GM12878 (cell line): ENCODE results near the gene TTC17. TPM values are rescaled to one million over a fixed set of nuclear protein-coding genes. Genes with fewer than 3 reads are reported as not detected.

Experiments
- ATAC-seq: fragments of 200-7000 bp; cut with Tn5 transposase; 3 replicates; pipeline ENCODE4 v1.9.1; 2020; ENCODE audit warnings: mild to moderate bottlenecking, moderate library complexity
- BruUV-seq: library from RNA; stranded (reverse); fragments of 400-500 nt; replicated peaks from 2 replicates; lab custom pipeline; 2021; lab: Mats Ljungman, UMichigan
- CTCF ChIA-PET: fragments of 300-600 bp; sonication (Branson Sonifier 250); formaldehyde crosslinking; extraction: SDS; loops from one replicate; lab custom pipeline; 2021; ENCODE audit warnings: inconsistent platforms; lab: Yijun Ruan, JAX
- POLR2A ChIA-PET: fragments of 350-600 bp; formaldehyde crosslinking; extraction: SDS; loops from one replicate; lab custom pipeline; 2021; ENCODE audit warnings: inconsistent platforms; lab: Charles Lee
- RAD21 ChIA-PET: fragments of 300-600 bp; sonication (Branson Sonifier 250); formaldehyde crosslinking; loops from one replicate; lab custom pipeline; 2023; ENCODE audit warnings: antibody characterized with exemption; ENCODE audit not compliant: unreplicated experiment; lab: Charles Lee
- SMC1A ChIA-PET: fragments of 300-600 bp; sonication (Branson Sonifier 250); formaldehyde crosslinking; loops from one replicate; lab custom pipeline; 2023; ENCODE audit not compliant: unreplicated experiment, uncharacterized antibody; lab: Charles Lee
- DNase-seq: peaks from one replicate; pipeline ENCODE4 v3.0.0-alpha.2; 2011; ENCODE audit warnings: low read depth, low spot score
- FAIRE-seq: peaks from 3 replicates; lab custom pipeline; 2011; peaks lifted over from hg19 to GRCh38; lab: Jason Lieb, UNC
- H2AFZ ChIP-seq: 2 replicates; pipeline ENCODE4 v1.6.0; 2011; ENCODE audit warnings: low read depth, low read length, control low read depth; ENCODE audit not compliant: control insufficient read depth
- H3K27ac ChIP-seq: 2 replicates; pipeline ENCODE4 v1.5.1; 2011; ENCODE audit warnings: control low read depth; ENCODE audit not compliant: control insufficient read depth, insufficient read depth
- H3K27me3 ChIP-seq, 2 experiments: replicated peaks in 1 of 2; 2 replicates each; pipeline versions ENCODE4 v1.6.0 to v1.6.1; 2011; ENCODE audit warnings: low read length in 1 of 2; ENCODE audit not compliant: control insufficient read depth in 2 of 2, insufficient read depth in 2 of 2
- H3K36me3 ChIP-seq, 2 experiments: 2 replicates each; pipeline ENCODE4 v1.5.1; 2011; ENCODE audit warnings: low read length in 1 of 2; ENCODE audit not compliant: control insufficient read depth in 2 of 2, insufficient read depth in 2 of 2
- H3K4me1 ChIP-seq: 2 replicates; pipeline ENCODE4 v1.6.1; 2011; ENCODE audit warnings: mild to moderate bottlenecking, low read length, moderate library complexity, mixed read lengths; ENCODE audit not compliant: control insufficient read depth, insufficient read depth
- H3K4me2 ChIP-seq: 2 replicates; pipeline ENCODE4 v1.6.0; 2011; ENCODE audit warnings: control low read depth; ENCODE audit not compliant: control insufficient read depth, insufficient read depth
- H3K4me3 ChIP-seq: fragments of 200-600 bp; sonication (generic); 2 replicates; pipeline ENCODE4 v1.5.1; 2016
- H3K79me2 ChIP-seq: 2 replicates; pipeline ENCODE4 v1.6.0; 2011; ENCODE audit warnings: low read length; ENCODE audit not compliant: control insufficient read depth, insufficient read depth
- H3K9ac ChIP-seq: 2 replicates; pipeline ENCODE4 v1.8.0; 2011; ENCODE audit warnings: low read length, control low read depth, mixed read lengths; ENCODE audit not compliant: control insufficient read depth, insufficient read depth
- H3K9me3 ChIP-seq: replicated peaks from 3 replicates; pipeline ENCODE4 v1.5.1; 2011; ENCODE audit warnings: mild to moderate bottlenecking, low read length; ENCODE audit not compliant: control insufficient read depth, insufficient read depth
- H4K20me1 ChIP-seq: 2 replicates; pipeline ENCODE4 v1.6.0; 2011; ENCODE audit not compliant: control insufficient read depth, insufficient read depth
- ASH2L ChIP-seq: fragments of 300-600, 200-600 bp; sonication (generic); IDR thresholded peaks from 2 replicates; pipeline ENCODE4 v1.6.1; 2017; ENCODE audit warnings: low read depth, mild to moderate bottlenecking, borderline replicate concordance
- GATAD2B ChIP-seq: fragments of 450-650 bp; conservative IDR thresholded peaks from 2 replicates; pipeline ENCODE4 v1.6.1; 2017; ENCODE audit warnings: low read depth, mild to moderate bottlenecking, moderate library complexity
- IKZF1 ChIP-seq: fragments of 450-650 bp; conservative IDR thresholded peaks from 2 replicates; pipeline ENCODE4 v1.6.1; 2017; ENCODE audit warnings: antibody characterized with exemption, mild to moderate bottlenecking
- JUNB ChIP-seq: IDR thresholded peaks from 2 replicates; pipeline ENCODE4 v1.6.1; 2016; ENCODE audit warnings: antibody characterized with exemption, mild to moderate bottlenecking
- KLF5 ChIP-seq: fragments of 450-650 bp; IDR thresholded peaks from 2 replicates; pipeline ENCODE4 v1.6.1; 2014; ENCODE audit warnings: mild to moderate bottlenecking; ENCODE audit not compliant: partially characterized antibody
- MYC ChIP-seq: IDR thresholded peaks from 2 replicates; pipeline ENCODE4 v1.6.1; 2011; ENCODE audit warnings: mild to moderate bottlenecking, low read length, moderate library complexity, inconsistent platforms; ENCODE audit not compliant: insufficient read depth, insufficient replicate concordance, insufficient read length, severe bottlenecking
- RCOR1 ChIP-seq: conservative IDR thresholded peaks from 2 replicates; pipeline ENCODE4 v1.6.1; 2012; ENCODE audit warnings: low read depth, low read length, improper control_type of control experiment
- RFX5 ChIP-seq: IDR thresholded peaks from 2 replicates; pipeline ENCODE4 v1.6.1; 2011; ENCODE audit warnings: low read depth, low read length, improper control_type of control experiment
- YBX1 ChIP-seq: fragments of 450-650 bp; IDR thresholded peaks from 2 replicates; pipeline ENCODE4 v1.6.1; 2016; ENCODE audit warnings: antibody characterized with exemption
- in situ Hi-C: fragments of 300-500 bp; cut with MboI; formaldehyde crosslinking; loops from 9 replicates; pipeline ENCODE4 v1.14.3; 2018; ENCODE audit warnings: mixed read lengths
- intact Hi-C: fragments of 100-400 bp; cut with micrococcal nuclease; formaldehyde crosslinking; loops from one replicate; pipeline ENCODE4 v1.14.2; 2022; ENCODE audit not compliant: unreplicated experiment
- polyA plus RNA-seq, 11 experiments: library from polyadenylated mRNA; depleted of rRNA in 4 of 11; unstranded in 6 of 11; stranded (reverse) in 5 of 11; fragments of >200 nt; fragmentation: Nextera tagmentation in 4 of 11; fragmentation: Illumina TruSeq in 1 of 11; extraction: Ambion mirVana in 4 of 11; extraction: Trizol in 1 of 11; gene quantifications; 1 replicate in 1 of 11; 2 replicates in 10 of 11; pipeline versions ENCODE4 v1.2.1 to v1.2.3, GENCODE V29; 2011 to 2016; ENCODE audit warnings: inconsistent platforms in 2 of 11, missing spikeins in 2 of 11, low read depth in 1 of 11
- total RNA-seq, 4 experiments: library from RNA; depleted of rRNA in 3 of 4; stranded (reverse); fragments of >200 nt in 3 of 4; fragmentation: Illumina TruSeq in 1 of 4; extraction: Trizol in 1 of 4; gene quantifications; 2 replicates each; pipeline versions ENCODE4 v1.2.1 to v1.2.3, GENCODE V29; 2013 to 2021
- TF ChIP-seq, protein P1 (sequence below): IDR thresholded peaks from 2 replicates; pipeline ENCODE4 v1.6.1; 2011; ENCODE audit warnings: mild to moderate bottlenecking, low read depth, low read length, moderate library complexity; ENCODE audit not compliant: insufficient replicate concordance
- TF ChIP-seq, protein P2 (sequence below): fragments of 450-650 bp; IDR thresholded peaks from 2 replicates; pipeline ENCODE4 v1.6.1; 2017; ENCODE audit warnings: borderline replicate concordance
- TF ChIP-seq, protein P3 (sequence below): fragments of 450-650 bp; formaldehyde crosslinking; IDR thresholded peaks from 2 replicates; pipeline ENCODE4 v1.4.0; 2020; ENCODE audit warnings: mild to moderate bottlenecking, moderate library complexity

TTC17 gene
- total and polyA plus RNA-seq, 10 of the 15 experiments (the other 5 are each of a cell fraction or from before 2014, with no cell fraction given) = 15.9 to 116 (median 41.5) TPM

DNA sequence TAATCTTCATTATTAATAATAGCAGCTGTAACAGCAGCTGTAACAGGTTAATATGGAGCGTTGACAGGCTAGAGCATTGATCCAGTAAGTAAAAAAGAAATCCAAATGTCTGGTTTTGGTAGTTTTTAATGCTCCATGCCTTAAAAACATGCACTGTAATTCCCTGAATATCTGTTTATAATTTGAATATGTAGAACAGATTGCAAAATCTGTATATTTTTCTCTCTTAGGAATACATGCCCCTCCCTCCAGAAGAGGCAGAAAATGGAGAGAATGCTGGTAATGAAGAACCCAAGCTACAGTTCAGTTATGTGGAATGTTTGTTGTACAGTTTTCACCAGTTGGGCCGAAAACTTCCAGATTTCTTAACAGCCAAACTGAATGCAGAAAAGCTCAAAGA lies 30.2 kb upstream of the TTC17 start (continued):
- no peak for TF ChIP-seq MYC

DNA sequence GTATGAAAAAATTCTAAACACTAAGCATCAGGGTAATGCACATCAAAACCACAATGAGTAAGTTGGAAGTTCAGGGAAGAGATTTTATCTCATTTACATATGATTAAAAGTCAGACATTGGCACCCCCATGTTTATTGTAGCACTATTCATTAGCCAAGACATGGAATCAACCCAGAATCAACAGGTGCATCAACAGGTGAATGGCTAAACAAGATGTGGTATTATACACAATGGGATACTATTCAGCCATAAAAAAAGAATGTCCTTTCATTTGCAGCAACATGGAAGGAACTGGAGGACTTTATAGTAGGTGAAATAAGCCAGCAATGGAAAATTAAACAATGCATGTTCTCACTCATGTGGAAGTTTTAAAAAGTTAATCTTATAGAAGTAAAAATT lies 17.6 kb upstream of the TTC17 start:
- H3K4me1 ChIP-seq = no peaks in the 10 kb centered on the region
- no peaks in the 10 kb centered on the region for H3K79me2 ChIP-seq
- H2AFZ ChIP-seq = no peak overlapping the region
- CTCF ChIA-PET = no interaction called here
- no peak overlapping the region for H3K4me2 ChIP-seq
- H3K4me3 ChIP-seq = no peak overlapping the region
- ATAC-seq (no peak), DNase-seq (no peak), FAIRE-seq (no peak)
- no TSS peak for BruUV-seq
- no peaks in the 10 kb centered on the region for H3K27me3 ChIP-seq
- in situ Hi-C loops (no loop called here), intact Hi-C loops (no loop called here)
- RAD21 ChIA-PET = no interaction called here
- no peak overlapping the region for H3K27ac ChIP-seq
- H4K20me1 ChIP-seq = no peaks in the 10 kb centered on the region
- no peak overlapping the region for H3K9ac ChIP-seq
- SMC1A ChIA-PET = interaction anchor here (1.5 kb wide), 1 partner anchor 15 kb away, joined by 3 read pairs; no protein-coding TSS in a partner anchor
- no peaks in the 10 kb centered on the region for H3K9me3 ChIP-seq
- H3K36me3 ChIP-seq = peaks cover 0 to 12% of the 10 kb centered on the region in 2 experiments
- POLR2A ChIA-PET = no interaction called here
- TF ChIP-seq, protein P1, sequence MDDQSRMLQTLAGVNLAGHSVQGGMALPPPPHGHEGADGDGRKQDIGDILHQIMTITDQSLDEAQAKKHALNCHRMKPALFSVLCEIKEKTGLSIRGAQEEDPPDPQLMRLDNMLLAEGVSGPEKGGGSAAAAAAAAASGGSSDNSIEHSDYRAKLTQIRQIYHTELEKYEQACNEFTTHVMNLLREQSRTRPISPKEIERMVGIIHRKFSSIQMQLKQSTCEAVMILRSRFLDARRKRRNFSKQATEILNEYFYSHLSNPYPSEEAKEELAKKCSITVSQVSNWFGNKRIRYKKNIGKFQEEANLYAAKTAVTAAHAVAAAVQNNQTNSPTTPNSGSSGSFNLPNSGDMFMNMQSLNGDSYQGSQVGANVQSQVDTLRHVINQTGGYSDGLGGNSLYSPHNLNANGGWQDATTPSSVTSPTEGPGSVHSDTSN = no peak
- TF ChIP-seq MYC (no peak), ASH2L (no peak), RFX5 (no peak), GATAD2B (no peak), IKZF1 (no peak), YBX1 (no peak), JUNB (no peak), RCOR1 (no peak), KLF5 (no peak)
- TF ChIP-seq, protein P2, sequence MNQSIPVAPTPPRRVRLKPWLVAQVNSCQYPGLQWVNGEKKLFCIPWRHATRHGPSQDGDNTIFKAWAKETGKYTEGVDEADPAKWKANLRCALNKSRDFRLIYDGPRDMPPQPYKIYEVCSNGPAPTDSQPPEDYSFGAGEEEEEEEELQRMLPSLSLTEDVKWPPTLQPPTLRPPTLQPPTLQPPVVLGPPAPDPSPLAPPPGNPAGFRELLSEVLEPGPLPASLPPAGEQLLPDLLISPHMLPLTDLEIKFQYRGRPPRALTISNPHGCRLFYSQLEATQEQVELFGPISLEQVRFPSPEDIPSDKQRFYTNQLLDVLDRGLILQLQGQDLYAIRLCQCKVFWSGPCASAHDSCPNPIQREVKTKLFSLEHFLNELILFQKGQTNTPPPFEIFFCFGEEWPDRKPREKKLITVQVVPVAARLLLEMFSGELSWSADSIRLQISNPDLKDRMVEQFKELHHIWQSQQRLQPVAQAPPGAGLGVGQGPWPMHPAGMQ = no peak
- TF ChIP-seq, protein P3, sequence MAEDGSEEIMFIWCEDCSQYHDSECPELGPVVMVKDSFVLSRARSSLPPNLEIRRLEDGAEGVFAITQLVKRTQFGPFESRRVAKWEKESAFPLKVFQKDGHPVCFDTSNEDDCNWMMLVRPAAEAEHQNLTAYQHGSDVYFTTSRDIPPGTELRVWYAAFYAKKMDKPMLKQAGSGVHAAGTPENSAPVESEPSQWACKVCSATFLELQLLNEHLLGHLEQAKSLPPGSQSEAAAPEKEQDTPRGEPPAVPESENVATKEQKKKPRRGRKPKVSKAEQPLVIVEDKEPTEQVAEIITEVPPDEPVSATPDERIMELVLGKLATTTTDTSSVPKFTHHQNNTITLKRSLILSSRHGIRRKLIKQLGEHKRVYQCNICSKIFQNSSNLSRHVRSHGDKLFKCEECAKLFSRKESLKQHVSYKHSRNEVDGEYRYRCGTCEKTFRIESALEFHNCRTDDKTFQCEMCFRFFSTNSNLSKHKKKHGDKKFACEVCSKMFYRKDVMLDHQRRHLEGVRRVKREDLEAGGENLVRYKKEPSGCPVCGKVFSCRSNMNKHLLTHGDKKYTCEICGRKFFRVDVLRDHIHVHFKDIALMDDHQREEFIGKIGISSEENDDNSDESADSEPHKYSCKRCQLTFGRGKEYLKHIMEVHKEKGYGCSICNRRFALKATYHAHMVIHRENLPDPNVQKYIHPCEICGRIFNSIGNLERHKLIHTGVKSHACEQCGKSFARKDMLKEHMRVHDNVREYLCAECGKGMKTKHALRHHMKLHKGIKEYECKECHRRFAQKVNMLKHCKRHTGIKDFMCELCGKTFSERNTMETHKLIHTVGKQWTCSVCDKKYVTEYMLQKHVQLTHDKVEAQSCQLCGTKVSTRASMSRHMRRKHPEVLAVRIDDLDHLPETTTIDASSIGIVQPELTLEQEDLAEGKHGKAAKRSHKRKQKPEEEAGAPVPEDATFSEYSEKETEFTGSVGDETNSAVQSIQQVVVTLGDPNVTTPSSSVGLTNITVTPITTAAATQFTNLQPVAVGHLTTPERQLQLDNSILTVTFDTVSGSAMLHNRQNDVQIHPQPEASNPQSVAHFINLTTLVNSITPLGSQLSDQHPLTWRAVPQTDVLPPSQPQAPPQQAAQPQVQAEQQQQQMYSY (CRISPR knock-in tag) = no peak
